ENCODE results near the gene REL.
"Not testable (repeated sequence)": the region's sequence is repeated elsewhere in the genome, so short reads cannot be mapped to it uniquely, and the experiment has no call there.

The REL gene

DNA sequence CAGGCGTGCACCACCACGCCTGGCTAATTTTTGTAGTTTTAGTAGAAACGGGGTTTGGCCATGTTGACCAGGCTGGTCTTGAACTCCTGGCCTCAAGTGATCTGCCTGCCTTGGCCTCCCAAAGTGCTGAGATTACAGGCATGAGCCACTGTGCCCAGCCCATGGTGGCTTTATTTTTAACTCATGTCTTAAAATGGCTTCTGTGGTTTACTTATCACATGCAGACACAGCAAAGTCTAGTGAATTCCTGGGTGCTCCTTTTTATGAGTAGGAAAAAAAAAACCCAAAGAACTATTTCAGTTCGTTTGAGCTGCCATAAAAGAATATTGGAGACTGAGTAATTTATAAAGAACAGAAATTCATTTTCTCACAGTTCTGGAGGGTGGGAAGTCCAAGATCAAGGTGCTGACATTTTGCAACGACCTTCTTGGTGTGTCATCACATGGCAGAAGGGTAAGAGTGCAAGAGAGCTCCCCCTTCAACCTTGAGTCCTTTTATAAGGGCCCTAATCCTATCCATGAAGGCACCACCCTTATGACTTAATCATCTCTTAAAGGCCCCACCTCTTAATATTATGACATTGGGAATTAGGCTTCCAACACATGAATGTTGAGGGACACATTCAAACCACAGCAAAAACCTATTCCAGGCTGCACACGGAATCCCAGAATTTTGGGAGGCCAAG, 12.6 kb upstream of the REL start:
- peak; percentile 3 for DNase-seq

DNA sequence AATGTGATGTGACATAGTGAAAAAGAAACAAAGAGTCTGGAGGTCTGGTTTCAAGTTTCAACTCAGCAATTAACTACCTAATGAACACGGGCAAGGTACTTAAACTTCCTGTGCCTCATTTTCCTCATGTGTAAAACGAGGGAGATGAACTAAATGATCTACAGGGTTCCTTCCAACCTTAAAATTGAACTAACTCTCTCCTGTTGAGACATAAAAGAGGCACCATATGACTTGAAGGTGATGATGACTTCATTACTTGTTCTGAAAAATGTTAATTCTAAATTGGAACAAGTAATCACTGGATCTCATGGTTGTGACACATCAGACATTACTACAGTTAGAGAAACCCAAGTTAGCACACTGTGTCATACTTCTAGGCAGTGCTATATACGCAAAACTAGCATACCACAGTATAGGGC, 8.9 kb upstream of the REL start:
- no peak for DNase-seq

DNA sequence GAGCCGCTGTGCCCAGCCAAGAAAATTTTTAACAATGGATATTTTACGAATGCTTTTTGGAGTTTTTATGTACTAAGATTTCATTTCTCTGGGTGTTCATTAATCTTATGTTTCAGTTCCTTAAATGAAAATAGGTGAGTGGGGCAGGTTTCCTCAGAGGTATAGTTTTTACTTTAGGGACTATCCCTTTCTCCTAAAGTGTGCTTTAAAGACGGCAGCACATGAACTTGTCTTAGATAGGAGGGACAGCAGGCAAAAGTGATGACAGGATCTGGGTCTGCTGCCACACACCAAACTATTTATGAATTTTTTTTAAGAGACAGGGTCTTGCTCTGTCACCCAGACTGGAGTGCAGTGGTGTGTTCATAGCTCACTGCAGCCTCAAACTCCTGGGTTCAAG, 8.0 kb upstream of the REL start:
- DNase-seq: no peak

DNA sequence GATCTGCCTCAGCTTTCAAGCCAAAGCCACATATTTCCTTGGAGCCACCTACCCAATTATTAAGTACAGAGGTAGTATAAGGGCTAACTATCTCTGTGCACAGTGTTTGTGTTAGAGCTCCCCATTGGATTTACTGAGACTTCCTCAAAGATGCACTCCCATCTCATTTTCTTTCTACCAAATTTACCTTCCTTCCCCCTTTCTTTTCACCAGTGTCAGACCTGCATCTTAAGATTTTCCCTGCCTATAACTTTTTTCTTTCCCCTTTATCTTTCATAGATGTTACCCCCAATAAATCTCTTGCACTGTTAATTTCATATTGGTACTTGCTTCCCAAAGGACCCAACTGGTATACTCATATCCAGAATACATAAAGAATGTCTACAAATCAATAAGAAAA, 5.9 kb upstream of the REL start:
- DNase-seq: no peak

DNA sequence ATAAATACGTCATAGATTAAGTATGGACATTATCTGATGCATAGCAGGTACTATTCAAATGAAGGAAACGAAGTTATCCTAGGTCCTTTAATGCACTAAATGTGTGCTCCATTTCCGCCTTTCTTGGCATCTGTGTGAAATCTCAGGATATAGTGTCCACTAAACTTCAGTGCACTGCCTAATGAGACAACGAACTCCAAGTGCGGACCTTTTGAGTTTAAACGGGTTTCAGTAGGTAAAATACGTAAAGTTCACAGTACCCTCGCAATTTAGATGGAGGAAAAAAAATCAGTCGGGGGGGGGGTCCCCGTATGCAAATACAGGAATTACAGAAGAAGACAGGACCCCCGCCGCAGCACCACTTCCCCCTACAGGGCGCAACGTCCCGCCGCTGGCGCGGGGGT, 729 bp upstream of the REL start:
- DNase-seq: peak; percentile 57

DNA sequence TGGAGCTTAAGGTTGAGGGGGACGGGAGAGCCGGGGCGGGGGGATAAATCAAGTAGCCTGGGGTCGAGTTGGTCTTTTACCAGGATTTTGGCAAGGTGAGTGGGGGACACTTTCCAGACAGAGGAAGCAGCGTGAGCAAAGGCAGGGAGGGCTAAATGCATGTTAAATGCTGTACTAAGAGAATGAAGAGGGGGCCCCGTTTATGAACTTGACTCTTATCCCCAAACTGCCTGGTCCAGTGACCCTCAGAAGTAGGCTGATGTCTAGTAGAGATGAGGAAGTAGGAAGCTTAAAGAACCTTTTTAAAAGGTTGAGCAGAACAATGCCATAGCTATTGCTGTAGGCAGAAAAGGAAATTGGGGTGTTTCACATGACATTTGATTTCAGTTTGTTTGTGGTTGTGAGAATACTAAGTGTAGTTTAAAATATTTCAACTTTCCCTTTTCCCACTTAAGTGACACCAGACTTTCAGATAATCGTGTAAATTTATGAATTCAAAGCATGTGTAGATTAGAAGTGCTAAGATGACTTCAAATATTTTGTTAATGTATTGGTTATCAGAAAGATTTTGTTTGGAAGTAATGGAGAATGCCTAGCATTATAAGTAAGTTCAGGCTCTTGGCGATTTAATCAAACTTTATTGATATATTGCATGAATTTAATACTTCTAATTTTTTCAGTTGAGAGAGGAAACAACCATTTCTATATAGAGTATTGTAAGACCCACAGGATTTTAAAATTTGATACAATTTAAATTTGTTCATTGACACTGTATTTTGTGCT, 1.8 kb downstream of the REL start:
- DNase-seq: peak; percentile 62

DNA sequence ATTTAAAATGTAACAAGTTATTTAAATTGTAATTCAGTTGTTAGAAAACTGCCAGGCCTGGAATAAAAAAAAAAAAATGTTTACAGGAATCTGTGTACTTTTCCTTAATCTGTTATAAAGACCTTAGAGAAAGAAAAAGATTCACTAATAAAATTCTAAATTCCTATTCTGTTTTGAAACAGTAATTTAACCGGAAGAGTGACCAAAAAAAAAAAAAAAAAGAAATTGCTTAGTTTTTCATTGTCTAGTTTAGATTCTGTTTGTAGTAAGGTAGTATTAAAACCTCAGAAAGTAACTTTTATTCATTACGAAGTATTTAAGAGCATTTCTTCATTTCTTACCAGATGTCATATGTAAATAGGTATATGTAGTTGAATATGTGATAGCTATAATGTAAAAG, 2.5 kb downstream of the REL start:
- no peak for DNase-seq

DNA sequence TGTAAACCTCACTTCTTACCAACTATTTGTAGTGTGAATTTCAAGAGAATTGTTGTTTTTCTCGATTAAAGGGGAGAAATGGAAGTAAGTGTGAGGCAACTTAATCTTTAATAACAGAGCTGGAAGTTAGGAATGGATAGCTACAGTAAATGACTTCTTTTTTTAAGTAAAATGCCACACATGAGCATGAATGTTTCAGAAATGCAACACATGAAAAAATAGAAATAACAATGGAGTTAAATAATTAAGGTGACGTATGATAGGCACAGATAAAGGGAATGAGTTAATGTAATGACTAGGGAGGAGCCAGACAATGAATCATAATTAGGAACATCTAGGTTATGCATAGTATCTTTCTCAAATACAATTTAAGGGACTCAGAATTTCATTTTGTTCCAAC, 3.4 kb downstream of the REL start:
- DNase-seq: no peak

DNA sequence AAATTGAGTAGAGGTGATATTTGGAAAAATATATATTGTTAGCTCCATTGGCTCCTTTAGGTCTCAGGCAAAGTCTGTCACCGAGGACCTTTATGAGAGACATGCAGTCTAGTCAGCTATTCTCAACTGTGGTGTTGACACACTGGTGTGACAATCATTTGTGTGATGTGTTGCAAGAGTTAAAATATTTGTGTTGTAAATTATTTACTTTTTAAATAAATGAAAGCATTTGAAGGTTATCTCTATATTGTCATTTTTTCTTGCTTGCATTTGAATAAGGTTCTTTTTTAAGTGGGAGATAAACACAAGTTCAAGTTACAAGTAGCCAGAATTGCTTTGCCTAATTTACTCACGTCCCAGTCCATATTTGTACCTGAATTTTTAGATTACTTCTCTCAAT, 4.3 kb downstream of the REL start:
- DNase-seq: peak; percentile 7

DNA sequence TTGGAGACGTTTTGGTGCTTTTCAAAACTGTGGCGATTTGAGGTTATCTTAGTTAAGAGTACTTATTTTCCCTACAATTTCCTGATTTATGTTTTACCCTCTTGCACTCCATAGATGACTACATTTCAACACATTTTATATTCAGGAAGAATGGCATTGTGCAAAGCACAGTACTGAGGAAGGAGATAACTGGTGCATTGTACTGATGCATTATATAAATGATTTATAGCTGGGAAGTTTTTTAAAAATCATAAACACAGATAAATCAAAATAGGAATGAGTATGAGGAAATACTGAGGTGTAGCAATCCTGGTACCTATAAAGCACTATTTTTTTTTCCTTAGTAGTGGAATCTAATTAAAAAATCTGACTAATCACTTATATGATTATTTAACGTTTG, 5.6 kb downstream of the REL start:
- no peak for DNase-seq

DNA sequence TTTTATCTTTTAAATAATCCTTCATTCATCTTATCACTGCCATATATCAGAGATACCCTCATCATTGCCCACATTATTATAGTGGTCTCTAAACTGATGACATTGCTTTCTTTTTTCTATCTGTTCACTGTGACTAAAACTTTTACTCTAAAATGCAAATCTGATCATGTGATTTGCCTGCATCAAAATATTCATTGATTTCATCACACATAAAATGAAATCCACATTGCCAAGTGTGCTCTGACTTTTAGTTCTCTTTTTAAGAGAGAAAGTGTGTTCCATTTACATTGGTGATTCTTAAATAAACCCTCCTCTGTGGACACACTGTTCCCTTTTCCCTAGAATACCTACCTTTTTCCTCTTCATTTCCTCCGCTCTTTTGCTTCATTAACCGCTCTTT, 7.5 kb downstream of the REL start:
- no peak for DNase-seq

DNA sequence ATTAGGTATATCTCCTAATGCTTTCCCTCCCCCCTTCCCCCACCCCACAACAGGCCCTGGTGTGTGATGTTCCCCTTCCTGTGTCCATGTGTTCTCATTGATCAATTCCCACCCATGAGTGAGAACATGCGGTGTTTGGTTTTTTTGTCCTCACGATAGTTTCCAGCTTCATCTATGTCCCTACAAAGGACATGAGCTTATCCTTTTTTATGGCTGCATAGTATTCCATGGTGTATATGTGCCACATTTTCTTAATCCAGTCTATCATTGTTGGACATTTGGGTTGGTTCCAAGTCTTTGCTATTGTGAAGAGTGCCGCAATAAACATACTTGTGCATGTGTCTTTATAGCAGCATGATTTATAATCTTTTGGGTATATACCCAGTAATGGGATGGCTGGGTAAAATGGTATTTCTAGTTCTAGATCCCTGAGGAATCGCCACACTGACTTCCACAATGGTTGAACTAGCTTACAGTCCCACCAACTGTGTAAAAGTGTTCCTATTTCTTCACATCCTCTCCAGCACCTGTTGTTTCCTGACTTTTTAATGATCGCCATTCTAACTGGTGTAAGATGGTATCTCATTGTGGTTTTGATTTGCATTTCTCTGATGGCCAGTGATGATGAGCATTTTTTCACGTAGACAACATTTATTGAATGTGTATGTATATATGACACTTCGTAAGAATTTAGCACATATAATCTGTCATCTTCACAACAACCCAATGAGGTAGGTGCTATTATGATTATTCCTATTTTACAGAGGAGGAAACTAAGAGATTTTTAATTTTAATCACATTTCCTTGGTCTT, 8.4 kb downstream of the REL start:
- DNase-seq: not testable (repeated sequence)

DNA sequence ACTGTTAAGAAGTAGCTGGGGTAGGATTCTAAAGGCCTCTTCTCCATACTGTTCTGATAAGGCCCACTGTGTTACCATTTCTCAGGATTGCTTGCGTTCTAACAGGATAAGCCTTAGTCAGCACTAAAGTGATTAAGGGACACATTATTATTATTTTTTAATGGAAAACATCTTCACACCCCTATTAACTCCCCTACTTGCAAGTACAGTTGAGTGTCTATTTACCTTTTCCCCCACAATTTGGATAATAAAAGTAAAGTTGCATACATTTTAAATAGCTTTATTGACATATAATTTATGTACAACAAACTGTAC, 9.0 kb downstream of the REL start:
- no peak for DNase-seq

DNA sequence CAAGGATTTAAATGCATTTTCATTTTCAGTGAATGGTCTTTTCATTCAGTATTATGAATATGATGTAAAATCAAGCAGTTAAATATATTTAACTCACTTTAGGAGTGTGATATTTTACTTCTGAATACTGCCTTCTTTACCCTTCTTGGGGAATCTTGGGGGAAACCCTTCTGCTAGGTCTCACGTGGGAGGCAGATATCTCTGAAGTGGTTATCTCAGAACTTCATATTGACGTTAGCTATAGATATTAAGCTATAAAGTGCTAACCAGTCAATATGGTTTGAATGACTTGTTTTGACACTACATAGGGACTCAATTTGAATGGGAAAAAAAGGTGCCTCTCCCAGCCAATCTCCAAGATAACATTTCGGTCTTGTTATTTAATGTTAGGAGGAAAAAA, 9.8 kb downstream of the REL start:
- DNase-seq: no peak

DNA sequence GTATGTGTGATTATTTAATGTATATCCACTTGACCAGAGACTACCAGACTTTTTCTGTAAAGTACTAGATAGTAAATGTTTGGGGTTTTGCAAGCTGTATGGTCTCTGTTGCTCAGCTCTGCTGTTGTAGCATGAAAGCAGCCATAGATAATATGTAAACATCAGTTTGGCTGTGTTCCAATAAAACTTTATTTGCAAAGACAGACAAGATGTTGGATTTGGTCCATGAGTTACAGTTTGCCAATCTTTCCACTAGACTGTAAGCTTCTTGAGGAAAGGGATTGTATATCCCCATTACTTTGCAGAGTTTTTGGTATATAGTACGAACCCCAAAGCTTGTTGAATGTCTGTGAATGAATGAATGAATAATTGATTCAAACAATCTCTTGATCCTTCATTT, 17.2 kb downstream of the REL start:
- no peak for DNase-seq

DNA sequence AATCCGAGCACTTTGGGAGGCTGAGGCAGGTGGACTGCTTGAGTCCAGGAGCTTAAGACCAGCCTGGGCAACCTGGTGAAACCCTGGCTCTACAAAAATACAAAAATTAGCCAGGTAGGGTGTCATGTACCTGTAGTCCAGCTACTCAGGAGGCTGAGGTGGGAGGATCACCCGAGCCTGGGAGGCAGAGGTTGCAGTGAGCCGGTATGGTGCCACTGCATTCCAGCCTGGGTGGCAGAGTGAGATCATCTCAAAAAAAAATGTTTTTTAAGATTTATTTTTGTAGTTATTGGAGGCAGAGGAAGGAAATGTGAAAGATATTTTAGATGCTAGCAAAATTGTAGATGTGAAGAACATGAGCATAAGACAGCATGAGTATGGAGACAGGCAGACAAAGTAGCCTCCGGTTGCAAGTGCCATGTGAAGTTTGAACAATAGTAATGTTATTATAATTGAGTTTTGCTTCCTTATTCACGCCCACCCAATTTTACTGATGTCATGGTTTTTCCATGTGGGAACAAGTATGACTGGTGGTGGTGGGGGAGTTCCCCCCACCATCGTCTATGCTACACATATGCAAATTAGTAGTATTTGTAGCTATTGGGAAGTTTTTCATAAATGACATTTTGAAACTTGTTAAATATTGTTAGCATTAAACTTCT, 18.0 kb downstream of the REL start:
- DNase-seq: peak; percentile 6

DNA sequence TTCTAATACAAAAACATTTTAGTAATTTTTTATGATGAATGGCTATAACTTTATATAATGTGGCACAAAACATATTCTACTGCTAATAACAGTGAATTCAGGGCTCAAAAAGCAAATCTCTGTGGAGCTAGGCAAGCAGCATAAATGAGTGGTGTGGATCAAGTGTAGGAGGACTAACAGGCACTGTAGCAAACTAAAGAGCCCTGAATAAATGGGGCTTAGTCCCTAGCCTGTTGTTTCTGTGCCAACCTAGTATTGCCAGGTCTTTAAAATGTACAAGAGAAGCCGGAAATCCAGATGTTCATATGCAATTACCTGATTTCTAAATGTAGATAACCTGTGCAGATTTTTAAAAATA, 18.5 kb downstream of the REL start:
- no peak for DNase-seq

DNA sequence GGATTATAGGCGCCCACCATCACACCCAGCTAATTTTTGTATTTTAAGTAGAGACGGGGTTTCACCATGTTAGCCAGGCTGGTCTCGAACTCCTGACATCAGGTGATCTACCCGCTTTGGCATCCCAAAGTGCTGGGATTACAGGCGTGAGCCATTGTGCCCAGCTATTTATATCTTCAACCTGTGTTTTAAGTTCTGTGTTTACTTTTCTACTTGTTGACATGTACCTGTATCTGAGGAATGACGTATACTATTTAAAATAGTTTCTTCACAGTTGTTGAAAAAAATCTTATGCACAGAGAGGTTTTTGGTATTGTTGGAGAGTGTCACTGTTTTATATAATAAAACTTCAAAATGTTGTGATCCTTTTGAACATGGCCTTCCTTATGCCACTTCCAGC, 19.9 kb downstream of the REL start:
- DNase-seq: not testable (repeated sequence)

DNA sequence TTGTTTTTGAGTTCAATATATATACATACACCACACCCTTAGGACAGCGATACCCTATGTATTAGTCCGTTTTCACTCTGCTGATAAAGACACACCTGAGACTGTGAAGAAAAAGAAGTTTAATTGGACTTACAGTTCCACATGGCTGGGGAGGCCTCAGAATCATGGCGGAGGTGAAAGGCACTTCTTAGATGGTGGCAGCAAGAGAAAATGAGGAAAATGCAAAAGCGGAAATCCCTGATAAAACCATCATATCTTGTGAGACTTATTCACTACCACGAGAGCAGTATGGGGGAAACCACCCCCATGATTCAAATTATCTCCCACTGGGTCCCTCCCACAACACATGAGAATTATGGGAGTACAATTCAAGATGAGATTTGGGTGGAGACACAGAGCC, 24.5 kb downstream of the REL start:
- not testable (repeated sequence) for DNase-seq

DNA sequence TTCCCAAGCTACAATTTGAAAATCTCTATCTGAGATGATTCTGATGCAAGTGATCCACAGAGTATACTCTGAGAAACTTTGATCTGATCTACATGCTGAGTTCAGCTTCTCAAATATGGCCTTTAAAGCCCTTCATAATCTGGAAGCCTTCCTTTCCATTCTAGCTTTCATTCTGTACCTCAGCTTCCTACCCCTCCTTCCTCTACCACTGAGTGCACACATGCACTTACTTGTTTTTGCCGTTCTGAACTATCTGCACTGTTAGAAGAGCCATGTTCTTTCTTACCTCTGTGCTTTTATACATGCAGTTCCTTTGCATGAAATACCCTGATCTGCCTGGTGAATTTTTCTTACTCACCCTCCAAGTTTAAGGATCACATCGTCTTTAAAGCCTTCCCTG, 25.0 kb downstream of the REL start:
- no peak for DNase-seq

DNA sequence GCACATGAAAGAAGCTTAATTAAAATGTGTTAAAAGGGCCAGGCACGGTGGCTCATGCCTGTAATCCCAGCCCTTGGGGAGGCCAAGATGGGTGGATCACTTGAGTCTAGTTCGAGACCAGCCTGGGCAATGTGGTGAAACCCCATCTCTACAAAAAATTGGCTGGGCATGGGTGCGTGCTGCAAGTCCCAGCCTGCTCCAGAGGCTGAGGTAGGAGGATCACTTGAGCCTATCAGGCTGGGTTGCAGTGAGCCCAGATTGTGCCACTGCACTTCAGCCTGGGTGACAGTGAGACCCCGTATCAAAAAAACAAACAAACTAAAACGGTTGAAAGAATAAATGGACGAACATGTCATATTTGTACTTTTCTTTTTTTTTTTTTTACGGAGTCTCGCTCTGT, 26.0 kb downstream of the REL start:
- DNase-seq: no peak

DNA sequence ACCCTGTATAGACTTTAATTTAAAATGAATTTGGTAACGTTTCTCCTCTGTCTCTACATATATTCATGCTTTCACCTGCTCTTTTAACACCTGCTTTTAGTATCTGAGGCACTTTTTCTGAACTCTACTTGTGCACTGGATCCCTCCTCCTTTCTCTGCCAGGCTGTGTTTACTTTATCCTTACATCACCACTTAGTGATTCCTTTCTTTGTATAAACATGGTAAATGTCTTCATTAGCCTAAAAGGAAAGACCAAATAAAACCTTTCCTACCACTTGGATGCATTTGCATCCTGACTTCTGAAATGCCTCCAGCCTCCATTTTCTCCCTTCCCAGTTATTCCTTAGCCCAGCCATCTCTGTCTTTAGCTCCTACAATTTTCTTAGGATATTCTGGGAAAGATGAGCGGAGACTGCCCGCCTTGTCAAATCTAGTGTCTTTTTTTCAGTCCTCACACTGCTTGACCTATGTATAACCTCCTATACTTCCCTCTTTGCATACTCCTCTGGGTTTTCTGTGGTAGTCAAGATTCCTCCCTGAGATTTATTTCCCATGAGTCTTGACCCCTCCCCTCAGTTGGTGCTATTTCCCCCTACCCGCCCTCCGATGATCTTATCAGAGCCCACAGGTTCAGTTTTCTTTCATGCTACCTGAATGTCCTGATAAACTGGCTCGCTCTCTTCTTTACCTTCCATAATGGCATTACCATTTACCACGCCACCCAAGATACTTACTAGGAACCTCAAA, 44.8 kb downstream of the REL start:
- peak; percentile 46 for DNase-seq

All from NCI-H82 (cell line).